Inflammatory macrophage (primary cell): ENCODE measurements around the gene DGUOK.

ENCODE experiments used
- DNase-seq, 2 donors: peaks; one replicate each; pipeline ENCODE4 v3.0.0-alpha.2; 2020 to 2022

Gene DGUOK

GRCh38 chr2:73999881-74000597 is 73.4 kb downstream of the DGUOK start:
- no peak for DNase-seq

GRCh38 chr2:74000666-74001065 is 74.0 kb downstream of the DGUOK start:
- no peak for DNase-seq

- no peak for DNase-seq
Measured at GRCh38 chr2:74001121-74001520, 74.4 kb downstream of the DGUOK start.

GRCh38 chr2:74001781-74002504 is 75.3 kb downstream of the DGUOK start:
- no peak for DNase-seq

- DNase-seq = peak; percentile 56 to 85
Measured at GRCh38 chr2:74002505-74003421, 76.1 kb downstream of the DGUOK start.

- peak in 1 of 2 donors; percentile 54 for DNase-seq
Measured at GRCh38 chr2:74003494-74004211, 77.0 kb downstream of the DGUOK start.

- no peak for DNase-seq
Measured at GRCh38 chr2:74004212-74005182, 77.8 kb downstream of the DGUOK start.

- no peak for DNase-seq
Measured at GRCh38 chr2:74005786-74006185, 79.1 kb downstream of the DGUOK start.

GRCh38 chr2:74006459-74006858 is 79.8 kb downstream of the DGUOK start:
- no peak for DNase-seq

GRCh38 chr2:74007121-74007520 is 80.4 kb downstream of the DGUOK start:
- no peak for DNase-seq

GRCh38 chr2:74007711-74008110 is 81.0 kb downstream of the DGUOK start:
- no peak for DNase-seq
